Measurements from ENCODE around the gene SLC46A2.

The SLC46A2 gene

GRCh38 chr9:112887381-112887780 is 3.3 kb downstream of the SLC46A2 start:
- Histone ChIP-seq H3K36me3 (ENCODE audit: control insufficient read depth in 1 of 2, insufficient read depth in 2 of 2, low read depth in 1 of 2, low read length in 2 of 2) (no peaks in the 10 kb centered on the region), H2AK5ac (ENCODE audit: low read length, severe bottlenecking) (no peak overlapping the region), H3K23ac (ENCODE audit: low read length in 2 of 2) (no peak overlapping the region), H2BK15ac (ENCODE audit: low read depth, poor library complexity, severe bottlenecking) (no peak overlapping the region), H3K4me3 (ENCODE audit: insufficient read depth in 1 of 2, low read depth in 1 of 2, low read length in 2 of 2) (no peak overlapping the region), H2AFZ (ENCODE audit: low read depth, low read length) (no peak overlapping the region), H3K9ac (ENCODE audit: low read length) (no peak overlapping the region), H3K79me1 (replicated peaks; ENCODE audit: low read length, poor library complexity, severe bottlenecking) (no peaks in the 10 kb centered on the region), H3K27ac (ENCODE audit: low read length, poor library complexity, severe bottlenecking) (no peak overlapping the region), H3K27me3 (ENCODE audit: control insufficient read depth in 1 of 2, insufficient read depth in 1 of 2, low read length in 2 of 2) (peaks cover 23 to 34% of the 10 kb centered on the region in 2 experiments), H4K91ac (ENCODE audit: low read length) (no peak overlapping the region), H2BK120ac (ENCODE audit: low read depth, low read length) (no peak overlapping the region), H3K4me2 (ENCODE audit: low read length, poor library complexity, severe bottlenecking) (no peak overlapping the region), H3K14ac (ENCODE audit: low read length in 2 of 2) (no peak overlapping the region), H3K18ac (ENCODE audit: low read depth in 1 of 2, low read length in 2 of 2) (no peak overlapping the region), H3K4me1 (ENCODE audit: control insufficient read depth, insufficient read depth, low read depth, low read length) (peaks cover 15% of the 10 kb centered on the region), H2BK12ac (ENCODE audit: low read length in 2 of 2) (no peak overlapping the region), H3K4ac (ENCODE audit: low read depth in 1 of 2, low read length in 2 of 2) (no peak overlapping the region), H4K8ac (ENCODE audit: low read length) (no peak overlapping the region), H3K9me3 (ENCODE audit: control insufficient read depth, low read length) (no peaks in the 10 kb centered on the region), H2BK5ac (ENCODE audit: low read depth, low read length, poor library complexity, severe bottlenecking) (no peak overlapping the region)
- no peak for DNase-seq
- WGBS: 67% methylated on average over 5 of the region's 5 CpGs

GRCh38 chr9:112886351-112886750 is 4.3 kb downstream of the SLC46A2 start:
- Histone ChIP-seq H3K18ac (ENCODE audit: low read depth in 1 of 2, low read length in 2 of 2) (no peak overlapping the region), H2BK12ac (ENCODE audit: low read length in 2 of 2) (no peak overlapping the region), H2BK120ac (ENCODE audit: low read depth, low read length) (no peak overlapping the region), H3K9me3 (ENCODE audit: control insufficient read depth, low read length) (no peaks in the 10 kb centered on the region), H3K4me3 (ENCODE audit: insufficient read depth in 1 of 2, low read depth in 1 of 2, low read length in 2 of 2) (no peak overlapping the region), H4K91ac (ENCODE audit: low read length) (no peak overlapping the region), H2BK5ac (ENCODE audit: low read depth, low read length, poor library complexity, severe bottlenecking) (no peak overlapping the region), H3K9ac (ENCODE audit: low read length) (no peak overlapping the region), H3K79me1 (replicated peaks; ENCODE audit: low read length, poor library complexity, severe bottlenecking) (no peaks in the 10 kb centered on the region), H3K27me3 (ENCODE audit: control insufficient read depth in 1 of 2, insufficient read depth in 1 of 2, low read length in 2 of 2) (peaks cover 22 to 24% of the 10 kb centered on the region in 2 experiments), H3K36me3 (ENCODE audit: control insufficient read depth in 1 of 2, insufficient read depth in 2 of 2, low read depth in 1 of 2, low read length in 2 of 2) (no peaks in the 10 kb centered on the region), H2BK15ac (ENCODE audit: low read depth, poor library complexity, severe bottlenecking) (no peak overlapping the region), H4K8ac (ENCODE audit: low read length) (no peak overlapping the region), H3K23ac (ENCODE audit: low read length in 2 of 2) (no peak overlapping the region), H2AFZ (ENCODE audit: low read depth, low read length) (no peak overlapping the region), H2AK5ac (ENCODE audit: low read length, severe bottlenecking) (no peak overlapping the region), H3K4me2 (ENCODE audit: low read length, poor library complexity, severe bottlenecking) (no peak overlapping the region), H3K27ac (ENCODE audit: low read length, poor library complexity, severe bottlenecking) (no peak overlapping the region), H3K4me1 (ENCODE audit: control insufficient read depth, insufficient read depth, low read depth, low read length) (peaks cover 17% of the 10 kb centered on the region), H3K4ac (ENCODE audit: low read depth in 1 of 2, low read length in 2 of 2) (no peak overlapping the region), H3K14ac (ENCODE audit: low read length in 2 of 2) (no peak overlapping the region)
- WGBS: 87% methylated on average over 4 of the region's 4 CpGs
- no peak for DNase-seq

GRCh38 chr9:112885324-112885723 is 5.4 kb downstream of the SLC46A2 start:
- Histone ChIP-seq H4K91ac (ENCODE audit: low read length) (no peak overlapping the region), H3K9ac (ENCODE audit: low read length) (no peak overlapping the region), H2BK12ac (ENCODE audit: low read length in 2 of 2) (no peak overlapping the region), H3K27me3 (ENCODE audit: control insufficient read depth in 1 of 2, insufficient read depth in 1 of 2, low read length in 2 of 2) (peaks cover 13 to 14% of the 10 kb centered on the region in 2 experiments), H3K14ac (ENCODE audit: low read length in 2 of 2) (no peak overlapping the region), H3K79me1 (replicated peaks; ENCODE audit: low read length, poor library complexity, severe bottlenecking) (no peaks in the 10 kb centered on the region), H3K4me2 (ENCODE audit: low read length, poor library complexity, severe bottlenecking) (no peak overlapping the region), H3K23ac (ENCODE audit: low read length in 2 of 2) (no peak overlapping the region), H3K9me3 (ENCODE audit: control insufficient read depth, low read length) (no peaks in the 10 kb centered on the region), H2BK120ac (ENCODE audit: low read depth, low read length) (no peak overlapping the region), H3K18ac (ENCODE audit: low read depth in 1 of 2, low read length in 2 of 2) (no peak overlapping the region), H2BK15ac (ENCODE audit: low read depth, poor library complexity, severe bottlenecking) (no peak overlapping the region), H3K36me3 (ENCODE audit: control insufficient read depth in 1 of 2, insufficient read depth in 2 of 2, low read depth in 1 of 2, low read length in 2 of 2) (peaks cover 0 to 7% of the 10 kb centered on the region in 2 experiments), H4K8ac (ENCODE audit: low read length) (no peak overlapping the region), H2AFZ (ENCODE audit: low read depth, low read length) (no peak overlapping the region), H3K27ac (ENCODE audit: low read length, poor library complexity, severe bottlenecking) (no peak overlapping the region), H2BK5ac (ENCODE audit: low read depth, low read length, poor library complexity, severe bottlenecking) (no peak overlapping the region), H3K4ac (ENCODE audit: low read depth in 1 of 2, low read length in 2 of 2) (no peak overlapping the region), H3K4me1 (ENCODE audit: control insufficient read depth, insufficient read depth, low read depth, low read length) (peaks cover 12% of the 10 kb centered on the region), H2AK5ac (ENCODE audit: low read length, severe bottlenecking) (no peak overlapping the region), H3K4me3 (ENCODE audit: insufficient read depth in 1 of 2, low read depth in 1 of 2, low read length in 2 of 2) (no peak overlapping the region)
- no peak for DNase-seq
- 80% methylated on average over 1 of the region's 1 CpG for WGBS

- Histone ChIP-seq H3K27ac (ENCODE audit: low read length, poor library complexity, severe bottlenecking) (peak overlapping the region; percentile 25), H3K9ac (ENCODE audit: low read length) (no peak overlapping the region), H4K91ac (ENCODE audit: low read length) (no peak overlapping the region), H2BK15ac (ENCODE audit: low read depth, poor library complexity, severe bottlenecking) (no peak overlapping the region), H2BK120ac (ENCODE audit: low read depth, low read length) (no peak overlapping the region), H3K4me1 (ENCODE audit: control insufficient read depth, insufficient read depth, low read depth, low read length) (peaks cover 8% of the 10 kb centered on the region), H3K4me3 (ENCODE audit: insufficient read depth in 1 of 2, low read depth in 1 of 2, low read length in 2 of 2) (no peak overlapping the region), H2BK12ac (ENCODE audit: low read length in 2 of 2) (no peak overlapping the region), H3K9me3 (ENCODE audit: control insufficient read depth, low read length) (no peaks in the 10 kb centered on the region), H2AFZ (ENCODE audit: low read depth, low read length) (no peak overlapping the region), H3K14ac (ENCODE audit: low read length in 2 of 2) (no peak overlapping the region), H3K4ac (ENCODE audit: low read depth in 1 of 2, low read length in 2 of 2) (no peak overlapping the region), H3K79me1 (replicated peaks; ENCODE audit: low read length, poor library complexity, severe bottlenecking) (no peaks in the 10 kb centered on the region), H3K4me2 (ENCODE audit: low read length, poor library complexity, severe bottlenecking) (no peak overlapping the region), H2BK5ac (ENCODE audit: low read depth, low read length, poor library complexity, severe bottlenecking) (no peak overlapping the region), H3K23ac (ENCODE audit: low read length in 2 of 2) (no peak overlapping the region), H3K27me3 (ENCODE audit: control insufficient read depth in 1 of 2, insufficient read depth in 1 of 2, low read length in 2 of 2) (peaks cover 7 to 8% of the 10 kb centered on the region in 2 experiments), H3K18ac (ENCODE audit: low read depth in 1 of 2, low read length in 2 of 2) (no peak overlapping the region), H3K36me3 (ENCODE audit: control insufficient read depth in 1 of 2, insufficient read depth in 2 of 2, low read depth in 1 of 2, low read length in 2 of 2) (peaks cover 0 to 9% of the 10 kb centered on the region in 2 experiments), H4K8ac (ENCODE audit: low read length) (no peak overlapping the region), H2AK5ac (ENCODE audit: low read length, severe bottlenecking) (no peak overlapping the region)
- DNase-seq: no peak
- 97% methylated on average over 5 of the region's 5 CpGs for WGBS
These were observed 6.0 kb downstream of the SLC46A2 start for GRCh38 chr9:112884721-112885120.
